ENCODE results near the gene E2F6. TPM values are rescaled to one million over a fixed set of nuclear protein-coding genes. Genes with fewer than 3 reads are reported as not detected.
A peak's percentile ranks its signal among the peaks of the same experiment; 100 is the strongest.

Gene E2F6
- polyA plus RNA-seq, 3 donors: 3.5 to 6.4 (median 3.7) TPM

- TF ChIP-seq CTCF (IDR thresholded peaks at IDR 0.05): no peak
- H3K4me3 ChIP-seq (replicated peaks in 1 of 3; ENCODE audit: low read depth in 2 of 3, low read length in 3 of 3): no peak overlapping the region
- intact Hi-C loops (cut with micrococcal nuclease): no loop called here
- no peak overlapping the region for H3K4me3 Mint-ChIP-seq
- H3K27ac Mint-ChIP-seq: no peak overlapping the region
- peaks cover 1% of the 10 kb centered on the region for H3K4me1 Mint-ChIP-seq
- H4K20me1 ChIP-seq (ENCODE audit: insufficient read depth, low read length): no peaks in the 10 kb centered on the region
- no peaks in the 10 kb centered on the region for H3K4me1 ChIP-seq (ENCODE audit: control insufficient read depth in 1 of 2, insufficient read depth in 2 of 2, low read length in 2 of 2)
- no peaks in the 10 kb centered on the region for H3K9me3 ChIP-seq (replicated peaks in 1 of 2; ENCODE audit: control insufficient read depth in 1 of 2, insufficient read depth in 1 of 2, low read length in 2 of 2)
- no peaks in the 10 kb centered on the region for H3K36me3 ChIP-seq (replicated peaks in 1 of 2; ENCODE audit: control insufficient read depth in 1 of 2, insufficient read depth in 2 of 2, low read length in 2 of 2)
- no peak overlapping the region for H3K9ac ChIP-seq (ENCODE audit: insufficient read depth, low read length, poor library complexity, severe bottlenecking)
- no peak for DNase-seq
- H3K79me2 ChIP-seq (ENCODE audit: insufficient read depth, low read length): no peaks in the 10 kb centered on the region
- H2AFZ ChIP-seq (ENCODE audit: insufficient read depth, low read depth, low read length, poor library complexity, severe bottlenecking): no peak overlapping the region
- peaks cover 5 to 6% of the 10 kb centered on the region in 2 donors for H3K36me3 Mint-ChIP-seq
- peaks cover 0 to 6% (median 0%) of the 10 kb centered on the region in 7 donors for H3K9me3 Mint-ChIP-seq
- no peak overlapping the region for H3K4me2 ChIP-seq (replicated peaks; ENCODE audit: extremely low read depth, low read length, poor library complexity, severe bottlenecking)
- H3K27me3 ChIP-seq (ENCODE audit: control insufficient read depth in 2 of 2, insufficient read depth in 2 of 2, low read length in 2 of 2): no peaks in the 10 kb centered on the region
- H3K27ac ChIP-seq (ENCODE audit: low read depth in 1 of 2, low read length in 2 of 2): no peak overlapping the region
- WGBS (ENCODE audit: insufficient coverage): 94% methylated on average over 6 of the region's 7 CpGs
- H3K27me3 Mint-ChIP-seq (ENCODE audit: low read depth in 3 of 3): no peaks in the 10 kb centered on the region
Observed at GRCh38 chr2:11434443-11434842, 31.5 kb downstream of the E2F6 start.

GRCh38 chr2:11433822-11434221 is 32.1 kb downstream of the E2F6 start:
- intact Hi-C loops (cut with micrococcal nuclease): no loop called here
- no peaks in the 10 kb centered on the region for H3K9me3 ChIP-seq (replicated peaks in 1 of 2; ENCODE audit: control insufficient read depth in 1 of 2, insufficient read depth in 1 of 2, low read length in 2 of 2)
- peaks cover 0 to 1% (median 0%) of the 10 kb centered on the region in 3 donors for H3K27me3 Mint-ChIP-seq (ENCODE audit: low read depth in 3 of 3)
- no peaks in the 10 kb centered on the region for H3K27me3 ChIP-seq (ENCODE audit: control insufficient read depth in 2 of 2, insufficient read depth in 2 of 2, low read length in 2 of 2)
- H3K4me1 ChIP-seq (ENCODE audit: control insufficient read depth in 1 of 2, insufficient read depth in 2 of 2, low read length in 2 of 2): no peaks in the 10 kb centered on the region
- 38% methylated on average over 1 of the region's 5 CpGs for WGBS (ENCODE audit: insufficient coverage)
- H3K36me3 ChIP-seq (replicated peaks in 1 of 2; ENCODE audit: control insufficient read depth in 1 of 2, insufficient read depth in 2 of 2, low read length in 2 of 2): no peaks in the 10 kb centered on the region
- peaks cover 0 to 6% (median 0%) of the 10 kb centered on the region in 7 donors for H3K9me3 Mint-ChIP-seq
- H3K4me1 Mint-ChIP-seq: peaks cover 1% of the 10 kb centered on the region
- H3K79me2 ChIP-seq (ENCODE audit: insufficient read depth, low read length): no peaks in the 10 kb centered on the region
- no peaks in the 10 kb centered on the region for H4K20me1 ChIP-seq (ENCODE audit: insufficient read depth, low read length)
- H3K36me3 Mint-ChIP-seq: peaks cover 5 to 6% of the 10 kb centered on the region in 2 donors
- DNase-seq: peak in 1 of 3 donors; percentile 29
- H3K27ac Mint-ChIP-seq: peak overlapping the region in 2 of 7 donors; percentile 15 to 33
- H2AFZ ChIP-seq (ENCODE audit: insufficient read depth, low read depth, low read length, poor library complexity, severe bottlenecking): no peak overlapping the region
- no peak overlapping the region for H3K4me2 ChIP-seq (replicated peaks; ENCODE audit: extremely low read depth, low read length, poor library complexity, severe bottlenecking)
- no peak overlapping the region for H3K9ac ChIP-seq (ENCODE audit: insufficient read depth, low read length, poor library complexity, severe bottlenecking)
- TF ChIP-seq CTCF (IDR thresholded peaks at IDR 0.05): no peak
- no peak overlapping the region for H3K27ac ChIP-seq (ENCODE audit: low read depth in 1 of 2, low read length in 2 of 2)
- H3K4me3 Mint-ChIP-seq: no peak overlapping the region
- H3K4me3 ChIP-seq (replicated peaks in 1 of 3; ENCODE audit: low read depth in 2 of 3, low read length in 3 of 3): no peak overlapping the region

Data from CD14-positive monocyte (primary cell).